Measurements from ENCODE around the gene SMPD1. TPM values are rescaled to one million over a fixed set of nuclear protein-coding genes. Genes with fewer than 3 reads are reported as not detected.

SMPD1 gene
- 28.3 TPM for polyA plus RNA-seq (2012; ENCODE audit: insufficient read depth, insufficient read length, low read depth)

DNA sequence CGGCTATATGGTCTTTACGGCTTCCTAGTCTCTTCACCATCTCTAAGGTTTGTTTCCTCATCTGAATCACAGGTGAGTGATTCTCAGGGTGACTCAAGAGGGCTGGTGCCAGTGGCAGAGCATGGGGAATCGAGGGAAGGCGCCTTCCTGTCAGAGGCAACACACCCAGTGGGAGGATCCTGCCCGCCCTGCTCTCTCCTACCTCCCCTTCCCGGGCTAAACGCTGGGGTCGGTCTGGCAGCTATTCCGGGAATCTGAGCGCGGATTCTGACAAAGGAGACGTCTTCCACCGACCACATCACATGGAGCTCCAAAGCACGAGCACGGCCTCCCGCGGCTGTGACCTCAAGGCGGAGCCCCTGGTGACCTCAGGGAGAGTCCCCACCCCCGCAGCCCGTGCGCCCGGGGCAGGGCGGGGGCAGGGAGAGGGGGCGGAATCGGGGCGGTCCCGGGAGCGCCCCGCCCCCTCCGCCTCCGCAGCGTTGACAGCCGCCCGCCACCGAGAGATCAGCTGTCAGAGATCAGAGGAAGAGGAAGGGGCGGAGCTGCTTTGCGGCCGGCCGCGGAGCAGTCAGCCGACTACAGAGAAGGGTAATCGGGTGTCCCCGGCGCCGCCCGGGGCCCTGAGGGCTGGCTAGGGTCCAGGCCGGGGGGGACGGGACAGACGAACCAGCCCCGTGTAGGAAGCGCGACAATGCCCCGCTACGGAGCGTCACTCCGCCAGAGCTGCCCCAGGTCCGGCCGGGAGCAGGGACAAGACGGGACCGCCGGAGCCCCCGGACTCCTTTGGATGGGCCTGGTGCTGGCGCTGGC lies at the start of gene SMPD1:
Gene SMPD1 (plus strand): TSS at position 570 of the 813 bp plus-strand sequence. CDS start 125 bp downstream, at position 695.
- H3K4me3 ChIP-seq (ENCODE audit: low read depth, low read length), result peak within 1 kb of the TSS; percentile 64
- no peaks in the 10 kb centered on the region for H3K36me3 ChIP-seq
- H3K27me3 ChIP-seq, result no peaks in the 10 kb centered on the region
- no peaks in the 10 kb centered on the region for H3K9me3 ChIP-seq
- DNase-seq, result peak; percentile 81
- TF ChIP-seq, protein P1, sequence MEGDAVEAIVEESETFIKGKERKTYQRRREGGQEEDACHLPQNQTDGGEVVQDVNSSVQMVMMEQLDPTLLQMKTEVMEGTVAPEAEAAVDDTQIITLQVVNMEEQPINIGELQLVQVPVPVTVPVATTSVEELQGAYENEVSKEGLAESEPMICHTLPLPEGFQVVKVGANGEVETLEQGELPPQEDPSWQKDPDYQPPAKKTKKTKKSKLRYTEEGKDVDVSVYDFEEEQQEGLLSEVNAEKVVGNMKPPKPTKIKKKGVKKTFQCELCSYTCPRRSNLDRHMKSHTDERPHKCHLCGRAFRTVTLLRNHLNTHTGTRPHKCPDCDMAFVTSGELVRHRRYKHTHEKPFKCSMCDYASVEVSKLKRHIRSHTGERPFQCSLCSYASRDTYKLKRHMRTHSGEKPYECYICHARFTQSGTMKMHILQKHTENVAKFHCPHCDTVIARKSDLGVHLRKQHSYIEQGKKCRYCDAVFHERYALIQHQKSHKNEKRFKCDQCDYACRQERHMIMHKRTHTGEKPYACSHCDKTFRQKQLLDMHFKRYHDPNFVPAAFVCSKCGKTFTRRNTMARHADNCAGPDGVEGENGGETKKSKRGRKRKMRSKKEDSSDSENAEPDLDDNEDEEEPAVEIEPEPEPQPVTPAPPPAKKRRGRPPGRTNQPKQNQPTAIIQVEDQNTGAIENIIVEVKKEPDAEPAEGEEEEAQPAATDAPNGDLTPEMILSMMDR (IDR thresholded peaks at IDR 0.05; ENCODE audit: low read depth, low read length), result no peak
- no peaks in the 10 kb centered on the region for H3K4me1 ChIP-seq

DNA sequence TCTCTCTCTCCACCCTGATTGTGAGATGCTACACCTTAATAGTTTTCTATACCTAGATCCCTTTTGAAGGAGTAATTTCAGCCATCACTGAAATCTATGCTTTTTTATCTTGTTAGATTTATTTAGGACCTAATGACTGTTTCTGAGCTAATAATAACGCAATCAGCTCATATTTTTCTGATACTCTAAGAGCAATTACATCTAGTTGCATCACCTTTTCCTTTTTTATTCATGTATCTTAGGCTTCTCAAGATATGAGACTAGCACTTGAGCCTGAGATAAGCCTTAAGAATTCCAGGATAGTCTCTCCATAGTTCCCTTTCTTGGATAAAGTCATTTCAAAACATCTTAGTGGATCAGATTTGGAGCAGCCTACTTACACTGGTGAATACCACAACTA lies 44.9 kb upstream of the SMPD1 start:
- Histone ChIP-seq H3K9me3 (no peaks in the 10 kb centered on the region), H3K4me3 (ENCODE audit: low read depth, low read length) (no peak overlapping the region), H3K27me3 (no peaks in the 10 kb centered on the region), H3K36me3 (no peaks in the 10 kb centered on the region), H3K4me1 (no peaks in the 10 kb centered on the region)
- TF ChIP-seq, protein P1 (IDR thresholded peaks at IDR 0.05; ENCODE audit: low read depth, low read length), result no peak
- no peak for DNase-seq

DNA sequence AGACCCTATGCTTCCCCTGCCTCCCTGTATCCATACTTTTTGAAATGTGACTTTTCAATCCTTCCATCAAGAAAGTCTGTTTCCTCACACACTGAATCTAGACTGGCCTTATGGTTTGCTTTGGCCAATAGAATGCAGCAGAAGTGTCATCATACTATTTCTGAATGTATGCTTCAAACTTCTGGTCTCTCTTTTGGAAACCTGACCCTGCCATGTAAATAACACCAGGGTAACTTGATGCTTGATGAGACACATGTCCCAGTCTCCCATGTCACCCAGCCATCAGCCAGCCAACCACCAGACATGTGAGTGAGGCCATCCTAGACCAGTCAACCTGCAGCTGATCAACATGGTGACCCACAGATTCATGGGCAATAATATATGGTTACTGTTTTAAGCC lies 40.2 kb upstream of the SMPD1 start:
- Histone ChIP-seq H3K4me1 (no peaks in the 10 kb centered on the region), H3K9me3 (no peaks in the 10 kb centered on the region), H3K27me3 (no peaks in the 10 kb centered on the region), H3K36me3 (no peaks in the 10 kb centered on the region), H3K4me3 (ENCODE audit: low read depth, low read length) (no peak overlapping the region)
- DNase-seq, result no peak
- TF ChIP-seq, protein P1 (IDR thresholded peaks at IDR 0.05; ENCODE audit: low read depth, low read length), result no peak

DNA sequence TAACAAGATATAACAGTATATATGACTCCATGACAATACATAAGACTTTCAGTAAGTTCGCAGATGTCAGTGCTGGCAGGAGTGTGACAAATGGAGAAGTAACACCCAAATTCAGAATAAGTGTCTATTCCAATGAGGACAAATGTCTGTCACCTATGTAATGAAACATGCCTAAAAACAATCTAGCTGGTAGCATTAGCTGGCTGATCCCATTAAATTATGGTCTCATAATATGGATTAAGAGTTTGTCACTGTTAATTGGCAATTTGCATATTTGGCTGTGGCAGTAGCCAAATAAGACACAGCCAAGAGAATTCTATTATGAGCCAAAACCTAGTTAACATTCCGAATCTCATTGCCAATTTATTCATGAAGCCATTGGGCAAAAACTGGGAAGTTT lies 39.8 kb upstream of the SMPD1 start:
- H3K36me3 ChIP-seq, result no peaks in the 10 kb centered on the region
- no peaks in the 10 kb centered on the region for H3K4me1 ChIP-seq
- DNase-seq, result no peak
- H3K27me3 ChIP-seq, result no peaks in the 10 kb centered on the region
- no peak overlapping the region for H3K4me3 ChIP-seq (ENCODE audit: low read depth, low read length)
- H3K9me3 ChIP-seq, result no peaks in the 10 kb centered on the region
- TF ChIP-seq, protein P1 (IDR thresholded peaks at IDR 0.05; ENCODE audit: low read depth, low read length), result no peak

DNA sequence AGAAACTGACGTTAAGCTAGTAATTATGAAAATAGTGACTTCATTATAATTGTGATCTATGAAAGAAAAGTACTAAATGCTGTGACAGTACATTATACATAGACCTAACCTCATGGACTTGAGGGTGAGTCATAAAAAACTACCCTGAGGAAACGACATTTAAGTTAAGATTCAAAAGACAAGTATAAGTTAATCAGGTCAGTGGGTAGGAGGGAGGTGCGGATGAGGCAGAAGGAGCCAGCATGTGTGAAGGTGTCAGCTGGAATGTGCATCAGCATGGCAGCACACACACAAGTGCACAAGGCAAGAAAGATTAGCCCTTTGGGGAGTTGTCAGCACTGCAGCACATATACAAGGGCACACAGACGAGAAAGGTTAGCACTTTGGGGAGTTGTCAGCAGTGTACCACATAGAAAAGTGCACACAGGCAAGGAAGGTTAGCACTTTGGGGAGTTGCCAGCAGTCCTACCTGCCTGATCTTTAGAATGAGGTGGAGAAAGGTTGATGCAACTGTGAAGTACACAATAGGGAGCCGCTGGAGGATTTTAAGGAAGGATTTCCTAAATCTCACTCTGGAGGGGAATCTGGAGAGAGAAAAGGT lies 38.4 kb upstream of the SMPD1 start:
- Histone ChIP-seq H3K4me3 (ENCODE audit: low read depth, low read length) (no peak overlapping the region), H3K36me3 (no peaks in the 10 kb centered on the region), H3K4me1 (no peaks in the 10 kb centered on the region), H3K9me3 (no peaks in the 10 kb centered on the region), H3K27me3 (no peaks in the 10 kb centered on the region)
- no peak for DNase-seq
- TF ChIP-seq, protein P1 (IDR thresholded peaks at IDR 0.05; ENCODE audit: low read depth, low read length), result no peak
